Upper lobe of right lung (tissue), 1 donor: ENCODE results near the gene IGSF10. TPM values are rescaled to one million over a fixed set of nuclear protein-coding genes. Genes with fewer than 3 reads are reported as not detected.
A peak's percentile ranks its signal among the peaks of the same experiment; 100 is the strongest.

Experiments
- ATAC-seq: fragments of 200-7000 bp; cut with Tn5 transposase; one replicate; pipeline ENCODE4 v1.9.1; 2020; ENCODE audit warnings: mild to moderate bottlenecking, moderate library complexity
- DNase-seq: peaks from one replicate; pipeline ENCODE4 v3.0.0-alpha.2; 2020
- H3K27ac ChIP-seq: fragments of 200-600 bp; one replicate; pipeline ENCODE4 v1.8.0; 2022
- H3K27me3 ChIP-seq: fragments of 200-600 bp; one replicate; pipeline ENCODE4 v1.8.0; 2022; ENCODE audit warnings: mild to moderate bottlenecking
- H3K36me3 ChIP-seq: fragments of 200-600 bp; one replicate; pipeline ENCODE4 v1.8.0; 2022
- H3K4me1 ChIP-seq: fragments of 200-600 bp; one replicate; pipeline ENCODE4 v1.8.0; 2022
- H3K4me3 ChIP-seq: fragments of 200-600 bp; one replicate; pipeline ENCODE4 v1.8.0; 2022; ENCODE audit warnings: mild to moderate bottlenecking
- H3K9me3 ChIP-seq: fragments of 200-600 bp; one replicate; pipeline ENCODE4 v1.8.0; 2022
- CTCF ChIP-seq: fragments of 200-600 bp; IDR thresholded peaks from one replicate; pipeline ENCODE4 v1.8.0; 2022; ENCODE audit warnings: antibody characterized with exemption
- intact Hi-C: fragments of 100-400 bp; cut with DNase I; formaldehyde crosslinking; loops from one replicate; pipeline ENCODE4 v1.11.0; 2022
- total RNA-seq: library from RNA; stranded (reverse); fragmentation: NEBNext Ultra II Directional; extraction: Animal tissue kit (Norgen Biotek cat#: 25700); gene quantifications from one replicate; pipeline ENCODE4 v1.2.1, GENCODE V29; 2021
- donor health status: DM: no; HTN: yes; CAD: no; lungs with severe emphysema.

Gene IGSF10
- total RNA-seq, 1 donor from 2014 or later: 32.4 TPM

GRCh38 chr3:151440940-151441339, 19.9 kb downstream of the IGSF10 start:
- intact Hi-C loops: loop anchor here (10.0 kb wide), 1 partner anchor 474 kb away; no protein-coding TSS in a partner anchor
- no peaks in the 10 kb centered on the region for H3K27me3 ChIP-seq
- ATAC-seq (no peak), DNase-seq (no peak)
- H3K36me3 ChIP-seq: no peaks in the 10 kb centered on the region
- TF ChIP-seq CTCF: no peak
- no peaks in the 10 kb centered on the region for H3K4me1 ChIP-seq
- H3K9me3 ChIP-seq: no peaks in the 10 kb centered on the region
- no peak overlapping the region for H3K4me3 ChIP-seq
- H3K27ac ChIP-seq: no peak overlapping the region

GRCh38 chr3:151439652-151440125, 21.2 kb downstream of the IGSF10 start:
- Histone ChIP-seq H3K4me1 (no peaks in the 10 kb centered on the region), H3K27me3 (no peaks in the 10 kb centered on the region), H3K4me3 (peak overlapping the region; percentile 2), H3K9me3 (no peaks in the 10 kb centered on the region), H3K27ac (no peak overlapping the region), H3K36me3 (no peaks in the 10 kb centered on the region)
- DNase-seq (no peak), ATAC-seq (peak; percentile 87)
- peak; percentile 83 for TF ChIP-seq CTCF
- intact Hi-C loops: loop anchor here (10.0 kb wide), 2 partner anchors 405 to 475 kb away; no protein-coding TSS in a partner anchor

DNA sequence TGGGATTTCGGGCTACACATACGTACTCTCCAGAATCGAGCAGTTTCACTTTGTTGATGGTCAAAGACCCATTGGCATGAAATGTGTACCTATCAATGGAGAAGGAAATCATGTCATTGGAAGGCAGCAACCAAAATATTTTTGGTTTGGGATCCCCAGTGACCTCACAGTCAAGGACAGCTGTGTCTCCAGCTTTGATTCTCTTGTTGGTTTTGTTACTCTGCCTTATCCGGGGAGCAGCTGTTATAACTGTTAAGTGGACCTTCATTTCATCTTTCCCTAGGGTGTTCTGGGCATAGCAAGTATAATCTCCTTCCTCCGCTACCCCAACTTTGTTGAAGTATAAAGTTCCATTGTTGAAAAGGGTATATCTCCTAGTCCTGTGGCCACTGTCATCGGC, 23.0 kb downstream of the IGSF10 start:
- intact Hi-C loops: loop anchor here (10.0 kb wide), 1 partner anchor 407 kb away; no protein-coding TSS in a partner anchor
- DNase-seq: no peak

DNA sequence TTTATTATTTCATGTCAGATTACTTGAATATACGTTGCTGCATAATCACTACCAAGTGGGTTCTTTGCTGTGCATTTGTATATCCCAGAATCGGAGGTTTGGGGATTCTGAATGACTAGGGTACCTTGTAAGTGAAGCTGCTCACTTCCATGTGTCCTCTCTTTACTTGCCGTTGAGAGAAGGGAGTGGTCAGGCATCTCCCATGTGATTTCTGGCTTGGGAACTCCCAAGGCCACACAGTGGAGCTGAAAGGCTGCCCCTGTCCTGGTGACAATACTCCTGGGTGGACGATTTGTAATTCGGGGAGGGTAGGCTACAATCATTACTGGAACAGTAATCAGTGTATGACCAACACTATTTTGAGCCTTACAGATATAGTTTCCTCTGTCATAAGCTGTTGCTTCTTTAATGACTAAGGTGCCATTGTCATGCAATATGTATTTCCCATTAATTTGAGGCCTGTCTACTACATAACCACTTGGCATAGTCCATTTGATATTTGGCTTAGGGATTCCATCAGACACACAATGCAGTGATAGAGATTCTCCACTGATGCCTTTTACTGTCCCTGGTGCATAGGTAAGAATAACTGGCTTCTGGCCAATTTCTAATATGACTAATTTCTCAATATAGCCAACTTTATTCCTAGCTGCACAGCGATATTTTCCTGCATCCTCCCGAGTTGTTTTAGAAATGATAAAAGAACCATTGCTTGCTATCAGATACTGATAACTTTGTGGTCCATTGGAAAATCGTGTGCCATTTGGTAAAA, 24.0 kb downstream of the IGSF10 start:
- H3K9me3 ChIP-seq: no peaks in the 10 kb centered on the region
- intact Hi-C loops: loop anchor here (10.0 kb wide), 1 partner anchor 408 kb away; no protein-coding TSS in a partner anchor
- no peak overlapping the region for H3K4me3 ChIP-seq
- H3K27me3 ChIP-seq: no peaks in the 10 kb centered on the region
- H3K36me3 ChIP-seq: no peaks in the 10 kb centered on the region
- no peaks in the 10 kb centered on the region for H3K4me1 ChIP-seq
- H3K27ac ChIP-seq: no peak overlapping the region
- TF ChIP-seq CTCF: no peak
- no peak for ATAC-seq
- DNase-seq: no peak

More for the DNA sequence above, 23.0 kb downstream of the IGSF10 start:
- no peaks in the 10 kb centered on the region for H3K4me1 ChIP-seq
- no peak for ATAC-seq
- no peak overlapping the region for H3K4me3 ChIP-seq
- no peak overlapping the region for H3K27ac ChIP-seq
- TF ChIP-seq CTCF: no peak
- no peaks in the 10 kb centered on the region for H3K9me3 ChIP-seq
- no peaks in the 10 kb centered on the region for H3K36me3 ChIP-seq
- H3K27me3 ChIP-seq: no peaks in the 10 kb centered on the region

GRCh38 chr3:151434151-151434890, 26.5 kb downstream of the IGSF10 start:
- no peak for TF ChIP-seq CTCF
- no peaks in the 10 kb centered on the region for H3K4me1 ChIP-seq
- intact Hi-C loops: loop anchor here (10.0 kb wide), 1 partner anchor 410 kb away; no protein-coding TSS in a partner anchor
- ATAC-seq (no peak), DNase-seq (no peak)
- H3K4me3 ChIP-seq: no peak overlapping the region
- no peak overlapping the region for H3K27ac ChIP-seq
- no peaks in the 10 kb centered on the region for H3K27me3 ChIP-seq
- no peaks in the 10 kb centered on the region for H3K36me3 ChIP-seq
- no peaks in the 10 kb centered on the region for H3K9me3 ChIP-seq
